ENCODE data around the gene HMGCR.

HMGCR gene

DNA sequence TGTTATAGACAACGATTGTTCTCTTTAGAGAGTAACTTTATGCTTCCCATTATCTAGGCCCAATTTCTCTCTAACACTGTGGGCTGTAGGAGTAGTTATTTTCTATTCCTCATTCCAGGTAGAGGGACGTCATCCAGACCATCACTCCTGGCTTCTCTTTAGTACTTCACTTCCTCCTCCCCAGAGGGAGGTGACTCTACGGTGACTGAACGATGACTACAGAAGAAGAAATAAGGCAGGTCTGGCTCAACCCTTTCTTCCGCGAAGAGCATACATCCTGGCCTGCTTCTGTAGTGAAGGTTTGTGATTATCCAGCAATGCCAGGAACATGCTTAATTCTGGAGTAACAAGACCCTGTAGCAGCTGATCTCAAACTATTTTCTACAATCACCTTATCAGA, 50.8 kb downstream of the HMGCR start:
- peaks cover 30% of the 10 kb centered on the region for H3K36me3 ChIP-seq (ENCODE audit: insufficient read depth, low read length)

DNA sequence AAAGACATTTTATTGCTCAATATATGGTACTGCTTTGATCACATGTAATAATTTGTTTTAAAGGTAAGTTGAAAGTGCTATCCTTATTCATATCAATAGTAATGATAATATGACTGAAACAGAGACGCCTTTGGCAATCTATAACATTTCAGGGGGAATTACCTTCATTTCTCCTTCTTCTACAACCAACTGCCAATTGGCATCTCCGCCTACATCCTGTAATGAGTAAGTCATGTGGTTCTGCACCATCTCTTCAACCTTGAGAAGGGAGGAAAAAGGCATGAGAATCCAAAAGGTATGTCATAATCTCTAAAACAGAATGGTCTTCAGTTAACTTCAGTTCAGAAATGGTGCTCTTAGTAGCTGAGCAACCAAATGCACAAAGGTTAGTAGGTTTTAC, 52.4 kb downstream of the HMGCR start:
- H3K9me2 ChIP-seq (ENCODE audit: low read depth, low read length): no peaks in the 10 kb centered on the region
- no peak overlapping the region for H3K9ac ChIP-seq (ENCODE audit: low read length)
- H3K36me3 ChIP-seq (ENCODE audit: insufficient read depth, low read length): peaks cover 18% of the 10 kb centered on the region; the same call in 1 of the 2 replicates
- H3F3A ChIP-seq (ENCODE audit: insufficient read depth, low read length): no peaks in the 10 kb centered on the region
- no peak overlapping the region for H3K4me2 ChIP-seq (ENCODE audit: low read length)
- no peak overlapping the region for H3K27ac ChIP-seq (ENCODE audit: low read depth, low read length, poor library complexity, severe bottlenecking)
- no peaks in the 10 kb centered on the region for H3K9me3 ChIP-seq (ENCODE audit: low read length)
- H3K27me3 ChIP-seq (ENCODE audit: insufficient read depth, low read length): no peaks in the 10 kb centered on the region
- no peak overlapping the region for H3K4me3 ChIP-seq (ENCODE audit: low read depth, low read length, poor library complexity, severe bottlenecking)
- TF ChIP-seq, protein P1, sequence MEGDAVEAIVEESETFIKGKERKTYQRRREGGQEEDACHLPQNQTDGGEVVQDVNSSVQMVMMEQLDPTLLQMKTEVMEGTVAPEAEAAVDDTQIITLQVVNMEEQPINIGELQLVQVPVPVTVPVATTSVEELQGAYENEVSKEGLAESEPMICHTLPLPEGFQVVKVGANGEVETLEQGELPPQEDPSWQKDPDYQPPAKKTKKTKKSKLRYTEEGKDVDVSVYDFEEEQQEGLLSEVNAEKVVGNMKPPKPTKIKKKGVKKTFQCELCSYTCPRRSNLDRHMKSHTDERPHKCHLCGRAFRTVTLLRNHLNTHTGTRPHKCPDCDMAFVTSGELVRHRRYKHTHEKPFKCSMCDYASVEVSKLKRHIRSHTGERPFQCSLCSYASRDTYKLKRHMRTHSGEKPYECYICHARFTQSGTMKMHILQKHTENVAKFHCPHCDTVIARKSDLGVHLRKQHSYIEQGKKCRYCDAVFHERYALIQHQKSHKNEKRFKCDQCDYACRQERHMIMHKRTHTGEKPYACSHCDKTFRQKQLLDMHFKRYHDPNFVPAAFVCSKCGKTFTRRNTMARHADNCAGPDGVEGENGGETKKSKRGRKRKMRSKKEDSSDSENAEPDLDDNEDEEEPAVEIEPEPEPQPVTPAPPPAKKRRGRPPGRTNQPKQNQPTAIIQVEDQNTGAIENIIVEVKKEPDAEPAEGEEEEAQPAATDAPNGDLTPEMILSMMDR (IDR thresholded peaks at IDR 0.05; ENCODE audit: low read length): no peak
- no peak for TF ChIP-seq EZH2 (IDR thresholded peaks at IDR 0.05; ENCODE audit: borderline replicate concordance, low read length)
- H2AFZ ChIP-seq (ENCODE audit: low read length): no peak overlapping the region
- H4K20me1 ChIP-seq (ENCODE audit: insufficient read depth, low read length): no peaks in the 10 kb centered on the region
- no peaks in the 10 kb centered on the region for H3K4me1 ChIP-seq (ENCODE audit: insufficient read depth, low read length, severe bottlenecking)
- no peaks in the 10 kb centered on the region for H3K79me2 ChIP-seq (ENCODE audit: insufficient read depth, low read length)

More for the DNA sequence above, 50.8 kb downstream of the HMGCR start:
- H3K4me1 ChIP-seq (ENCODE audit: insufficient read depth, low read length, severe bottlenecking): no peaks in the 10 kb centered on the region
- no peak overlapping the region for H3K27ac ChIP-seq (ENCODE audit: low read depth, low read length, poor library complexity, severe bottlenecking)
- H3K79me2 ChIP-seq (ENCODE audit: insufficient read depth, low read length): no peaks in the 10 kb centered on the region
- no peak overlapping the region for H3K4me2 ChIP-seq (ENCODE audit: low read length)
- H3K9me2 ChIP-seq (ENCODE audit: low read depth, low read length): no peaks in the 10 kb centered on the region
- no peak for TF ChIP-seq EZH2 (IDR thresholded peaks at IDR 0.05; ENCODE audit: borderline replicate concordance, low read length)
- no peak overlapping the region for H3K4me3 ChIP-seq (ENCODE audit: low read depth, low read length, poor library complexity, severe bottlenecking)
- no peaks in the 10 kb centered on the region for H3K27me3 ChIP-seq (ENCODE audit: insufficient read depth, low read length)
- H3F3A ChIP-seq (ENCODE audit: insufficient read depth, low read length): no peaks in the 10 kb centered on the region
- H3K9ac ChIP-seq (ENCODE audit: low read length): no peak overlapping the region
- H2AFZ ChIP-seq (ENCODE audit: low read length): no peak overlapping the region
- H3K9me3 ChIP-seq (ENCODE audit: low read length): no peaks in the 10 kb centered on the region
- H4K20me1 ChIP-seq (ENCODE audit: insufficient read depth, low read length): no peaks in the 10 kb centered on the region

DNA sequence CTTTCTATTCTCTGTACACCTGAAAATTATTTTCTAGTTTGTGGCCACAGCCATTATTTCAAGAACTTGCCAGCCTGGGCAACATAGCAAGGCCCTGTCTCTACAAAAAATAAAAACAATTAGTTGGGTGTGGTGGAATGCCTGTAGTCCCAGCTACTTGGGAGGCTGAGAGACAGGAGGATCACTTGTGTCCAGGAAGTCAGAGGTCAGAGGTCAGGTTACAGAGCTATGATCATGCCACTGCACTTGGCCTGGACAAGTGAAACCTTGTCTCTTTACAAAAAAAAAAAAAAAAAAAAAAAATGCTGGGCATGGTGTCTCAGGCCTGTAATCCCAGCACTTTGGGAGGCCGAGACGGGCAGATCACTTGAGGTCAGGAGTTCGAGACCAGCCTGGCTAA, 58.3 kb downstream of the HMGCR start:
- H3K9me2 ChIP-seq (ENCODE audit: low read depth, low read length): no peaks in the 10 kb centered on the region
- no peaks in the 10 kb centered on the region for H4K20me1 ChIP-seq (ENCODE audit: insufficient read depth, low read length)
- no peak overlapping the region for H3K4me3 ChIP-seq (ENCODE audit: low read depth, low read length, poor library complexity, severe bottlenecking)
- peaks cover 22% of the 10 kb centered on the region; the same call in 1 of the 2 replicates for H3K36me3 ChIP-seq (ENCODE audit: insufficient read depth, low read length)
- H3K4me2 ChIP-seq (ENCODE audit: low read length): no peak overlapping the region
- no peak overlapping the region for H3K27ac ChIP-seq (ENCODE audit: low read depth, low read length, poor library complexity, severe bottlenecking)
- no peak overlapping the region for H2AFZ ChIP-seq (ENCODE audit: low read length)
- H3F3A ChIP-seq (ENCODE audit: insufficient read depth, low read length): no peaks in the 10 kb centered on the region
- H3K27me3 ChIP-seq (ENCODE audit: insufficient read depth, low read length): no peaks in the 10 kb centered on the region
- no peak overlapping the region for H3K9ac ChIP-seq (ENCODE audit: low read length)
- TF ChIP-seq, protein P1 (IDR thresholded peaks at IDR 0.05; ENCODE audit: low read length): no peak
- TF ChIP-seq EZH2 (IDR thresholded peaks at IDR 0.05; ENCODE audit: borderline replicate concordance, low read length): no peak
- no peaks in the 10 kb centered on the region for H3K79me2 ChIP-seq (ENCODE audit: insufficient read depth, low read length)
- no peaks in the 10 kb centered on the region for H3K4me1 ChIP-seq (ENCODE audit: insufficient read depth, low read length, severe bottlenecking)
- no peaks in the 10 kb centered on the region for H3K9me3 ChIP-seq (ENCODE audit: low read length)

DNA sequence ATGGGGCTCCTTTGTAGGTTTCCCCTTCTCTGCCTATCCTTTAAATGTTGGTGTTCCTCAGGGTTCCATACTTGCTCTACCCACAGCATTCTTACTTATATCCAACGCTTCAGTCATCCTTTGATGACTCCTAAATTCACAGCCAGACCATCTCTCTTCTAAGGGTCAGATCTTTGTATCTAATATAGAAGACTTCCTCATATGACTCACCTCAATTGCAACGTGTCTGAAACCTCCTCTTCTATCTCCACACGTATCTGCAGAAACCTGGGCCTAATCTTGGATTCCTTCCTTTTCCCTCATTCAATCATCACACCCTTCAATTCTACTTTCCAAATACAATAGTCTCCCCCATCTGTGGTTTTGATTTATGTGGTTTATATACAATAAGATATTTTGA, 68.3 kb downstream of the HMGCR start:
- no peaks in the 10 kb centered on the region for H3K27me3 ChIP-seq (ENCODE audit: insufficient read depth, low read length)
- H4K20me1 ChIP-seq (ENCODE audit: insufficient read depth, low read length): no peaks in the 10 kb centered on the region
- no peak overlapping the region for H3K4me3 ChIP-seq (ENCODE audit: low read depth, low read length, poor library complexity, severe bottlenecking)
- no peaks in the 10 kb centered on the region for H3K9me3 ChIP-seq (ENCODE audit: low read length)
- TF ChIP-seq EZH2 (IDR thresholded peaks at IDR 0.05; ENCODE audit: borderline replicate concordance, low read length): no peak
- H3K9ac ChIP-seq (ENCODE audit: low read length): no peak overlapping the region
- no peak overlapping the region for H3K4me2 ChIP-seq (ENCODE audit: low read length)
- no peak overlapping the region for H3K27ac ChIP-seq (ENCODE audit: low read depth, low read length, poor library complexity, severe bottlenecking)
- no peaks in the 10 kb centered on the region for H3K9me2 ChIP-seq (ENCODE audit: low read depth, low read length)
- H3K4me1 ChIP-seq (ENCODE audit: insufficient read depth, low read length, severe bottlenecking): no peaks in the 10 kb centered on the region
- H2AFZ ChIP-seq (ENCODE audit: low read length): no peak overlapping the region
- no peaks in the 10 kb centered on the region for H3K79me2 ChIP-seq (ENCODE audit: insufficient read depth, low read length)
- H3F3A ChIP-seq (ENCODE audit: insufficient read depth, low read length): no peaks in the 10 kb centered on the region
- H3K36me3 ChIP-seq (ENCODE audit: insufficient read depth, low read length): peaks cover 16% of the 10 kb centered on the region

Measured in OCI-LY1 (cell line).